Measurements from ENCODE around the gene HTRA1.

Gene HTRA1

DNA sequence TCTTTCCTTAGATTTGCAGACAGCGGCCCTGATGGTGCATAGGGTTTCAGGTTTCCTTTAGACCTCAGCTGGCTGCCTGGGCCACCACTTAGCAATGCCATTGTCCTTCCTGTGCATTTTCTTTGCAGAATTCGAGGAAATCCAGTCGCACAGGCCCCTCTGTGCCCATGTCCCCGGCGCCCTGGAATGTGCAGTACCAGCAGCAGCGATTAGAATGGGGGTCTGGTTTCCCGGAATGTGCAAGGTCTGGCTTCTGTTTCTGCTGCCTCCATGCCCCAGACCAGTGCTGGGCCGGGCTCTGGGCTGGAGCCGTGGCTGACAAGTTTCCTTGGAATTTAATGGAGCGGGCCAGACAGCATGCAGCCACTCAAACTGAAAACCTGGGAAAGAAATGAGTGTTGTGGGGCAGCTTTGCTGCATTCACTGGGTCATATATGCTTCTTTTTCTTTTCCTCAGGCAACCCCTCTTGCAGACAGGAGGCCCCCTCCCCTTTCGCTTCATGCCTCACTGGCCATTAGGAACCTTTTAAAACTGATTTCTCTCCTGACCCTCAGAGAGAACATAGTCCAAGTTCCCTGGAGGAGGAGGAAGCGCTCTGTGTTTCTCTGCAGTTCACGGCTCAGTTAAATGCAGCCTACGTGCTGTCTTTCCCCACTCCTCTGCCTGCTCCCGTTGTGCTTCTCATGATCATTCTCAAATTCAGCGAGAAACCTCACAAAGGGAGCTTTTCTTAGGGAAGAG, 14.4 kb downstream of the HTRA1 start:
- TF ChIP-seq POLR2AphosphoS5 (IDR thresholded peaks at IDR 0.05; ENCODE audit: low read depth, low read length) = no peak
- no peak for TF ChIP-seq SIN3A (IDR thresholded peaks at IDR 0.05; ENCODE audit: borderline replicate concordance, insufficient read depth, low read length)
- TF ChIP-seq, protein P1, sequence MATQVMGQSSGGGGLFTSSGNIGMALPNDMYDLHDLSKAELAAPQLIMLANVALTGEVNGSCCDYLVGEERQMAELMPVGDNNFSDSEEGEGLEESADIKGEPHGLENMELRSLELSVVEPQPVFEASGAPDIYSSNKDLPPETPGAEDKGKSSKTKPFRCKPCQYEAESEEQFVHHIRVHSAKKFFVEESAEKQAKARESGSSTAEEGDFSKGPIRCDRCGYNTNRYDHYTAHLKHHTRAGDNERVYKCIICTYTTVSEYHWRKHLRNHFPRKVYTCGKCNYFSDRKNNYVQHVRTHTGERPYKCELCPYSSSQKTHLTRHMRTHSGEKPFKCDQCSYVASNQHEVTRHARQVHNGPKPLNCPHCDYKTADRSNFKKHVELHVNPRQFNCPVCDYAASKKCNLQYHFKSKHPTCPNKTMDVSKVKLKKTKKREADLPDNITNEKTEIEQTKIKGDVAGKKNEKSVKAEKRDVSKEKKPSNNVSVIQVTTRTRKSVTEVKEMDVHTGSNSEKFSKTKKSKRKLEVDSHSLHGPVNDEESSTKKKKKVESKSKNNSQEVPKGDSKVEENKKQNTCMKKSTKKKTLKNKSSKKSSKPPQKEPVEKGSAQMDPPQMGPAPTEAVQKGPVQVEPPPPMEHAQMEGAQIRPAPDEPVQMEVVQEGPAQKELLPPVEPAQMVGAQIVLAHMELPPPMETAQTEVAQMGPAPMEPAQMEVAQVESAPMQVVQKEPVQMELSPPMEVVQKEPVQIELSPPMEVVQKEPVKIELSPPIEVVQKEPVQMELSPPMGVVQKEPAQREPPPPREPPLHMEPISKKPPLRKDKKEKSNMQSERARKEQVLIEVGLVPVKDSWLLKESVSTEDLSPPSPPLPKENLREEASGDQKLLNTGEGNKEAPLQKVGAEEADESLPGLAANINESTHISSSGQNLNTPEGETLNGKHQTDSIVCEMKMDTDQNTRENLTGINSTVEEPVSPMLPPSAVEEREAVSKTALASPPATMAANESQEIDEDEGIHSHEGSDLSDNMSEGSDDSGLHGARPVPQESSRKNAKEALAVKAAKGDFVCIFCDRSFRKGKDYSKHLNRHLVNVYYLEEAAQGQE (IDR thresholded peaks at IDR 0.05; ENCODE audit: insufficient read depth in 1 of 2, low read depth in 2 of 2, low read length in 2 of 2) = no peak
- no peak for TF ChIP-seq FOXP2 (optimal IDR thresholded peaks at IDR 0.05; ENCODE audit: borderline replicate concordance, extremely low read depth, extremely low read length, insufficient read depth)
- TF ChIP-seq TAF1 (IDR thresholded peaks at IDR 0.05; ENCODE audit: borderline replicate concordance, insufficient read depth, low read length) = no peak

DNA sequence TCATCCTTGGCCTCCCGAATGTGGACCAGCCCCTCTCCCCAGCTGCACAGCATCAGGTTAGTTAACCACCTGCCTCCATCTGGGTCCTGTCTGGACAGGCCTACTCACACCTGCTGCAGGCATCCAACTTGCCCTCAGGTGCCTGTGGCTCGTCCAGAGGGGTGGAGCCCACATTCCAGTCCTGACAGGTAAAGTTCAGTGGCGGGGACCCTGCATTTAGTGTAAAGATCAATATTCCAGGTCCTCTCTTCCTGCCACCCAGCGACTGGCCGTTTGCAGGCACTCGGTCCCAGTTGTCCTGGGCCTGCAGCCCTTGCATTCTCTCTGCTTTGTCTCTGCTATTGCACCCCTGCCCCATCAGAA, 15.0 kb downstream of the HTRA1 start:
- TF ChIP-seq POLR2AphosphoS5 (IDR thresholded peaks at IDR 0.05; ENCODE audit: low read depth, low read length) (no peak), TAF1 (IDR thresholded peaks at IDR 0.05; ENCODE audit: borderline replicate concordance, insufficient read depth, low read length) (no peak), FOXP2 (optimal IDR thresholded peaks at IDR 0.05; ENCODE audit: borderline replicate concordance, extremely low read depth, extremely low read length, insufficient read depth) (no peak), SIN3A (IDR thresholded peaks at IDR 0.05; ENCODE audit: borderline replicate concordance, insufficient read depth, low read length) (no peak)
- TF ChIP-seq, protein P1 (IDR thresholded peaks at IDR 0.05; ENCODE audit: insufficient read depth in 1 of 2, low read depth in 2 of 2, low read length in 2 of 2) = no peak

DNA sequence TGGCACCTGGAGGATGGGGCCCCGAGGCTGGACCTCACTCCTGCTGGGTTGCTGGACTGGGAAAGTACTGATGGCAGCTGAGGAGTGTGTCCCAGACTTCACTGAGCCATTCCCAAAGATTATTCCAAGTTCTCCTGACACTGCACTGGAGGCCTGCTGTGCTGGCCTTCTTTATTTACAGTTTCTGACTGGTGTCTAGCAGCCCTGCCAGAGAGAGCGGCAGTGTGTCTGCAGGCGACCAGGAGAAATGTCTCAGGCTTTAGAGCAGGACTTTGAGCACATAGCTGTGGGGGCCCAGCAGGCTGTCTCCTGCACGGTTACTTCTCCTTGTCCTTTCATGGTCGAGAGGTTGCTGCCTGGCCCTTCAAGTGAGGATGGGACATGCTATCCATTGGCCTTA, 16.1 kb downstream of the HTRA1 start:
- TF ChIP-seq SIN3A (IDR thresholded peaks at IDR 0.05; ENCODE audit: borderline replicate concordance, insufficient read depth, low read length) = no peak
- no peak for TF ChIP-seq FOXP2 (optimal IDR thresholded peaks at IDR 0.05; ENCODE audit: borderline replicate concordance, extremely low read depth, extremely low read length, insufficient read depth)
- TF ChIP-seq POLR2AphosphoS5 (IDR thresholded peaks at IDR 0.05; ENCODE audit: low read depth, low read length) = no peak
- no peak for TF ChIP-seq TAF1 (IDR thresholded peaks at IDR 0.05; ENCODE audit: borderline replicate concordance, insufficient read depth, low read length)
- TF ChIP-seq, protein P1 (IDR thresholded peaks at IDR 0.05; ENCODE audit: insufficient read depth in 1 of 2, low read depth in 2 of 2, low read length in 2 of 2) = no peak

DNA sequence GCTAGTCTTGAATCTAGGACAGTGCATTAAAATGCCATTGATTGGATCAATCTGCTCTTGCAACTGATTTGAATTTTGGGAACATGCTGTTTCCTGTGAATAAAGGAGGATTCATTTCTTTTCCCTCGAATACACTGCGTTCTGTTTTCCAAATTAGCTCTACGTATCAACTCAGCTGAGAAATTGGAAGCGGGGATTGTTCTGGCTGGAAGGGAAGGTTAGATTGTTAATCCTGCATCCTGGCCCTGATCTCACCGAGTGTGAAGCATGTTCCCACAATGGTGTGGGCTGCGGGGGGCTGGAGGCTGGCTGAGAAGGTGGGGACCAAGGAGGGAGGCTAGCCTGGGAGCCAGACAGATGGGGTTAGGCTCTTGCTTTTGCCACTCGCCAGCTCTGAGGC, 17.6 kb downstream of the HTRA1 start:
- no peak for TF ChIP-seq TAF1 (IDR thresholded peaks at IDR 0.05; ENCODE audit: borderline replicate concordance, insufficient read depth, low read length)

DNA sequence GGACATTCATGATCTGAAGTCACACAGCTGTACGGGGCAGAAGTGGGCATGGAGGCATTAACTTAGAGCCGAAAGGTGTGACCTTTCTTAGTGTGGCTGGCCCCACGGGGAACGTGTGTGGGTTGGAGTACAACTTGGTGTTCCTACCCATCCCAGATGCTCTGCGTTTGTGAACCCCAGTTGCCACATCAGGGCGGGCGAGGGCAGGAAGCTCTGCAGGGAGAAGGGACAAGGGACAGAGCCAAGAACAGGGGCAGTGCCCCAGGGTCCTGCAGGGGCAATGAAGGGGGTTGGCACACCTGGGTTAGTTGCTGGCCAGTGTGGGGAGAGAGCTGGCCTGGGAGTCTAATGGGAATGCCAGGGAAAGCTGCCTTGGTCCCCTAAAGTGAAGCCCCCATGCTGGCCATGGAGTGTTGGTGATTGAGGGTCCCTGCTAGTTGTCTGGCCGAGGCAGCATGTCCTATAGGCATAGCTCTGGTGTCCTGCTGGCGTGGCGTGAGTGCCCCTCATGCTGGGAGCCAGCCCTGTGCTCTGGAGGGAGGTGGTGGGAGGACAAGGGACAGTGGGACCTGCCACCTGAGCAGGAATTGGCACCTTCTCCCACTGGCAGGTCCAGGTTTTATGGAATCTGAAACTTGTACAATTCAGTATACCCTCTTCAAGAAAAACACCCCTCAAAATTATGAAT, 18.9 kb downstream of the HTRA1 start:
- TF ChIP-seq TAF1 (IDR thresholded peaks at IDR 0.05; ENCODE audit: borderline replicate concordance, insufficient read depth, low read length) (no peak), POLR2AphosphoS5 (IDR thresholded peaks at IDR 0.05; ENCODE audit: low read depth, low read length) (no peak), SIN3A (IDR thresholded peaks at IDR 0.05; ENCODE audit: borderline replicate concordance, insufficient read depth, low read length) (no peak), FOXP2 (optimal IDR thresholded peaks at IDR 0.05; ENCODE audit: borderline replicate concordance, extremely low read depth, extremely low read length, insufficient read depth) (no peak)
- TF ChIP-seq, protein P1 (IDR thresholded peaks at IDR 0.05; ENCODE audit: insufficient read depth in 1 of 2, low read depth in 2 of 2, low read length in 2 of 2) = no peak

Measured in PFSK-1 (cell line).